Measurements from ENCODE around the gene JAZF1.

GRCh38 chr7:28104811-28105210, 75.8 kb downstream of the JAZF1 start:
- TF ChIP-seq CTCF (IDR thresholded peaks at IDR 0.05) = no peak
- no peak for TF ChIP-seq POLR2A (IDR thresholded peaks at IDR 0.05)

Data from breast epithelium (tissue), 3 donors.